ENCODE measurements around the gene PIH1D1.
"Not testable (repeated sequence)": the region's sequence is repeated elsewhere in the genome, so short reads cannot be mapped to it uniquely, and the experiment has no call there.

GRCh38 chr19:49461130-49461529 is 9.5 kb upstream of the PIH1D1 start:
- not testable (repeated sequence) for TF ChIP-seq CTCF, EP300 (IDR thresholded peaks at IDR 0.05)
